GM19043 (cell line): ENCODE measurements around the gene TUBGCP6.
"Not testable (repeated sequence)": the region's sequence is repeated elsewhere in the genome, so short reads cannot be mapped to it uniquely, and the experiment has no call there.

ENCODE experiments used
- ATAC-seq: cut with Tn5 transposase; IDR thresholded peaks from one replicate; pipeline ENCODE4 v1.9.1; 2021; ENCODE audit warnings: low read depth; ENCODE audit not compliant: unreplicated experiment

Gene TUBGCP6

GRCh38 chr22:50213263-50213662 lies 31.6 kb downstream of the TUBGCP6 start:
- ATAC-seq, result no peak

DNA sequence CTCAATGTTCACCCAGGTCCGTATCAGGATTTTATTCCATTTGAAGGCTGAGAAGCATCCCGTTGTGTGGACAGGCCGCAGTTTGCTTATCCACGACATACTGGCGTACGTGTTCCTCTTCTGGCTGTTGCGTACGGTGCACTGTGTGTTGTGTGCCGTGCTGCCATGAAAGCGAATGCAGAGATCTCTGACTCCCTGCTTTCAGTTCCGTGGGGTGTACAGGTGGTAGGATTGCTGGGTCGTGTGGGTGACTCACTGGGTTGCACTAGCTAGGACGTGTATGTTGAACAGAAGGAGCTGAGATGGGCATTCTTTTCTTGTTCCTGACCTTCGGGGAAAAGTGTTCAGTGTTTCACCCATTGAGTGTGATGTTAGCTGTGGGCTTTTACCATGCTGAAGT lies 33.7 kb downstream of the TUBGCP6 start:
- no peak for ATAC-seq

GRCh38 chr22:50210378-50211139 lies 34.3 kb downstream of the TUBGCP6 start:
- no peak for ATAC-seq

DNA sequence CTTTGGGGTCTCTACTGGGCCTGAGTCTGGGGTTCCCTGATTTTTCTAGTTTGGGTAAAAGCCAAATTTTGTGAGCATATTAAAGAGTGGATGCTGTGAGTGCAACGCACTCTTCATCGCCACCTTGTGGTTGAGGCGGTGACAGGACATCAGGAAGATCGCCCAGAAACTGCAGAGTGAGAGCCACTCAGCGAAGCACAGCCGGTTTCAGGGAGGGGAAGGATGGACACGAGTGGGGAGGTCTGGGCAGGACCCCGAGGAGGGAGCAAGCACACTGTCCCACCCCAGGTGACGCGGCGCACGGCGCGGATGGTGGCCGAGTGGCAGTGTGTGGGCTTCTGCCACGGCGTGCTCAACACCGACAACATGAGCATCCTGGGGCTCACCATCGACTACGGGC lies 34.9 kb downstream of the TUBGCP6 start:
- no peak for ATAC-seq

DNA sequence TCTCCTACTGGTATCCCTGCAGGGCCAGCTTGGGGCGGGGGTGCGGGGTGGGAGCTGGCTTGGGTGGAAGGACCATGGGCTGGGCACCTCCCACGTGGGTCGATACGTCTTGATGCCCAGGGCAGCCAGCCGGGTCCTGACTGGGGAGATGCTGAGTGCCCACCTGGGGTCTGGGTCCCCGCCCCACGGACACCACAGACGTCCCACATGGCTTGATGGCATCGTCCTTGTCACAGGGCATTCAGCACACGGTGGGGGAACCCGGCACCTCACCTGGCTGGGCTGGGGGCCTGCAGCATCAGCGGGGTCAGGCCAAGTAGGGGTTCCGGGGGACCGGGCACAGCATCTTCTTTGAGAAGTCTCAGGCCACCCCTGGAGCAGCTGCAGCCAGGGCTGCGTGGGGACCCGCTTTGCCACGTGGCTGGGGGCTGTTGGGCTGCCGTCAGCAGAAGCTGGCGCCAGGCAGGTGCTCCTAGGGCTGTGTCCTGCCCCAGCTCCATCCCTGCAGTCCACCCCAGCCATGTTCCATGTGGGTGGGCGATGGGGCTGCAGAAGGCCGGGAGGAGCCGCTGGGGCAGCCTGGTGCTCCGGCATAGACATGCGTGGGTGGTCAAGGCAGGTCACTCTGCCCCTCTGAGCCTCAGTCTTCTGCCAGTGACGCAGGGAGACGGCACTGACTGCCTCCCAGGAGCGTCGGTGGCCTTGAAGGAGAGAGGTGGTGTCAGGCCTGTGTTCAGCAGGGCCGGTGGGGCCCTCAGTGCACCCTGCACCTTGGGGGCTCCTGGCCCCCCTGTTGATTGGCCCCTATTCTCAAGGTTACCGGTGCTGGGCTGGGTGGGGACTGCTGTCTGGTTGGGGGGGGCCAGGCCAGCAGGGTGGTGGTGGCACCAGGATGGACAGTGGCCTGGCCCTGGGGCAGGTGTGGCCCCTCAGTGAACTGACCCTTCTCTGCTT lies 35.6 kb downstream of the TUBGCP6 start:
- no peak for ATAC-seq

DNA sequence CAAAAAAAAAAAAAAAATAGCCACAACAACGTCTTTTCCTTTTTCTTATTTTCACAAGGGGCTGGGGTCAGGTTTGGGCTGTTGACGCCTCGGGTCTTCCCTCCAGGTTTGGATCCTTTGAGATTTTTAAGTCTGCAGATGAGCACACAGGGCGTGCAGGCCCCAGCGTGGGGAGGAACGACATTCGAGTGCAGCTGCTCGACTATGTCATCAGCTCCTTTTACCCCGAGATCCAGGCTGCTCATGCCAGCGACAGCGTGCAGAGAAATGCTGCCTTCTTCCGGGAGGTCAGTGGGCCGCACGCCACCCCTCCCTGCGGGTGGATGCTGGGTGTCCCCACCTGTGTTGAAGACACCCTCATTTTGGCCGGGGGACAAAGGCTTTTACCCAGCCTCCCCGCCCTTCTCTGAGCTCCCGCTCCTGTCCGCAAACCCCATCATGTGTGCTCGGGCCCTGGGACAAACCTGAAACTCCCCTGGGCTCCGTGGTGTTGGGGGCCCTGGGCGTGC lies 36.3 kb downstream of the TUBGCP6 start:
- no peak for ATAC-seq

- no peak for ATAC-seq
Observed at GRCh38 chr22:50207383-50208140, 37.3 kb downstream of the TUBGCP6 start.

- no peak for ATAC-seq
Observed at GRCh38 chr22:50206599-50206998, 38.2 kb downstream of the TUBGCP6 start.

DNA sequence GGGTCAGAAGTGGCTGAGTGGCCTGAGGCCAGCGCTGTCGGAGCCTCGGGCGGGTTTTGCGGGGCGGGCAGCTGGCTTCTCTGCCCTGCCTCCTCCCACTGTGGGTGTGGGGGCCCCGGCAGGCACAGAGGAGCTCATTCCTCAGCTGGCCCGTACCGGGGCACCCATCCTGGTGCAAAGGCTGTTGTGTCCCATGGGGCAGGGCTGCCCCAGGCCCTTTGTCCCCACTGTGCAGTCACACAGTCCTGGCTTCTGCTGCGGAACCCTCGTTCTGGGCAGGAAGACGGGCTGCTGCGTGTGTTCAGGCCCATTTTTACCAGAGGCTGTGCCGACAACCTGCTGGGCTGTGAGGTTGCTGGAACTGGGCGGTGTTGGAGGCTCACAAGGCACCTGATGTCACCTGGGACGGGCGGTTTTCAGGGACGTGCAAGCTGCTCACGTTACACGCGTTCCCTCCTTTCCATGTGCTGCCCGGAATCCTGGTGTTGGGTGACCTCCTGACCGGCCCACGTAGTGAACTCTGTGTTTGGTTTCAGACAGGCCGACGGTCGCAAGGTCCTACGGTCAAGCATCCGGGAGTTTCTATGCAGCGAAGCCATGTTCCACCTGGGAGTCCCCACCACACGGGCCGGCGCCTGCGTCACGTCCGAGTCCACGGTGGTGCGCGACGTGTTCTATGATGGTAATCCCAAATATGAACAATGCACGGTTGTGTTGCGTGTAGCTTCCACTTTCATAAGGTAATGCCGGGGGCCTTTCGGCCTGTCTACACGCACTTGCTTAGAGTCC lies 38.8 kb downstream of the TUBGCP6 start:
- ATAC-seq, result no peak

DNA sequence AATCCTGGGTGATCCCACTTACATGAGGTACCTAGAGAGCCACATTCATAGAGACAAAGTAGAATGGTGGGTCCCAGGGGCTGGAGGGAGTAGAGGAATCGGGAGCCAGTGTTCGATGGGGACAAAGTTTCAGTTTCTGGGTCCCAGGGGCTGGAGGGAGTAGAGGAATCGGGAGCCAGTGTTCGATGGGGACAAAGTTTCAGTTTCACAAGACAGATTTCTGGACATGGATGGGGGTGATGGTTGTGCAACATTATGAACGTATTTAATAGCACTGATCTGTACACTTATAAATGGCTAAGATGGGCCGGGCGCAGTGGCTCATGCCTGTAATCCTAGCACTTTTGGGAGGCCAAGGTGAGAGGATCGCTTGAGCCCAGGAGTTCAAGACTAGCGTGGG lies 39.8 kb downstream of the TUBGCP6 start:
- ATAC-seq, result not testable (repeated sequence)

- no peak for ATAC-seq
Observed at GRCh38 chr22:50204571-50204970, 40.3 kb downstream of the TUBGCP6 start.

DNA sequence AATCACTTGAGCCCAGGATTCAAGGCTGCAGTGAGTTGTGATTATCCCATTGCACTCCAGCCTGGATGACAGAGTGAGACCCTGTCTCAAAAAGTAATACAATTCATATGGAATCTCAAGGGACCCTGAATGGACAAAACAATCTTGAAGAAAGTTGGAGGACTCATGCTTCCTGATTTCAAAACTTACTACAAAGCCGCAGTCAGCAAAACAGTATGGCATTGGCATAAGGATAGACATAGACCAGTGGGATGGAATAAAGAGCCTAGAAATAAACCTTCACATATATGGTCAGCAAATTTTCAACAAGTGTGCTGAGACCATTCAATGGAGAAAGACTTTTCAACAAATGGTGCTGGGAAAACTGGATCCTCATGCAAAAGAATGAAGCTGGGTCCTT lies 41.5 kb downstream of the TUBGCP6 start:
- ATAC-seq, result no peak

- no peak for ATAC-seq
Observed at GRCh38 chr22:50202130-50202666, 42.6 kb downstream of the TUBGCP6 start.

DNA sequence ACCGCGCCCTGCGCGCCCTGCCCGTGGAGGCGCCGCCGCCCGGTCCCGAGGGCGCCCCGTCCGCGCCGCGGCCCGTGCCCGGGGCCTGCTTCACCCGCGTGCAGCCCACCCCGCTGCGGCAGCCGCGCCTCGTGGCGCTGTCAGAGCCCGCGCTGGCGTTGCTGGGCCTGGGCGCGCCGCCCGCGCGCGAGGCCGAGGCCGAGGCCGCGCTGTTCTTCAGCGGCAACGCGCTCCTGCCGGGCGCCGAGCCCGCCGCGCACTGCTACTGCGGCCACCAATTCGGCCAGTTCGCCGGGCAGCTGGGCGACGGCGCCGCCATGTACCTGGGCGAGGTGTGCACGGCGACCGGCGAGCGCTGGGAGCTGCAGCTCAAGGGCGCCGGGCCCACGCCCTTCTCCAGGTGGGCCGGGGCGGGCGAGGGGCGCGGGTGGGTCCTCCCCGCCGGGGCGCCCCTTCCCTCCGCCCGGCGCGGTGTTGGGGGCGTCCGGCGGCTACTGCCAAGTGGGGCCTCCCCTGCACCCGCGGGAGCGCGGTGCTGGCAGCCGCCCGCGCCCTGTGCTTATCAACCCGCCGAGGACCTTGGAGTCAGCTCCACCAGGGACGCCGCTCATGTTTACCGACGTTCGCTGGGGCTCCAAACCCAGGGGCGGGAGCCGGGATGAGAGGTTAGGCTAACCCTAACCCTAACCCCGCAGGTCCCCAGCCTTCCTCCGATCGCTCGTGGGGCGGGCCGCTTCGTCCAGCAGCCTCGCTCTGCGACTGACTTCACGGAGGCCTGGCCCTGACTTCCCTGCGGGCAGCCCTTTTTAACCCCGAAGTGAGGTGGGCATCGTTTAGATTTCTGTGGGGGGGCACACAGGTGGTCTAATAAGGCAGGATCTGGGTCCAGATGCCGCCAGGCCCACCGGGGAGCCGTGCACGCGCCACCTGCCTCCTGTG lies 43.4 kb downstream of the TUBGCP6 start:
- ATAC-seq, result peak; percentile 19

DNA sequence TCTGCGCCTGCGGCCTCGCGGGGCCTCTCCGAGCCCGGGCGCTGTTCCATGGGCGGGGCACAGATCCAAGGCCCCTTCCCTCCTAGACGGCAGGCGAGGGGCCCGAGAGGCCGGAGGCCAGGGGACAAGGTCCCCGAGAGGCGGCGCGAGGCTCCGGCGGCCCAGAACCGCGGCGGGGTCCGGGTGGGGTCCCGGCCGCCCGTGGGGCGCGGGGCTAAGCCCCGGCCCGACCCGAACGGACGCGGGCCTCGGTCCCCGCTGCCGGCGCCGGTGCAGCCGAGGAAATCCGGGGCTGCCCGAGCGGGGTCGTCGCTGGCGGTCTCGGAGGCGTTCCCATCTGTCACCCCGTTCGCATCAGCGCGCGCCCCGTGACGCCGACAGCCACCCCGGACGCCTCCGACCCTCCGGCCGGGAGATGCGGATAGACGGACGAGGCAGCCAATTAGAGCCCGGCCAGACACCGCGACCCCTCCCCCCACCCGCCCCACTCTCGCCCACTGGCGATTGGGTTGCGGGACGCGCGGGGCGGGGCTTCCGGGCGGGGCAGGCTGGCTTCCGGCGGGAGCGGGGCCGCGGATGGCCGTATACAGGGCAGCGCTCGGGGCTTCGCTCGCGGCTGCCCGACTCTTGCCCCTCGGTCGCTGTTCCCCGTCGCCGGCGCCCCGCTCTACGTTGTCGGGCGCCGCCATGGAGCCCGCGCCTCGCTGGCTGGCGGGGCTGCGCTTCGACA lies 44.2 kb downstream of the TUBGCP6 start, which contains the start of gene SELENOO:
SELENOO (plus strand) TSS at position 551 of the 730 bp plus-strand sequence; CDS start at position 577, 26 bp downstream.
- peak; percentile 61 for ATAC-seq

GRCh38 chr22:50199829-50200460 lies 44.9 kb downstream of the TUBGCP6 start:
- ATAC-seq, result no peak

DNA sequence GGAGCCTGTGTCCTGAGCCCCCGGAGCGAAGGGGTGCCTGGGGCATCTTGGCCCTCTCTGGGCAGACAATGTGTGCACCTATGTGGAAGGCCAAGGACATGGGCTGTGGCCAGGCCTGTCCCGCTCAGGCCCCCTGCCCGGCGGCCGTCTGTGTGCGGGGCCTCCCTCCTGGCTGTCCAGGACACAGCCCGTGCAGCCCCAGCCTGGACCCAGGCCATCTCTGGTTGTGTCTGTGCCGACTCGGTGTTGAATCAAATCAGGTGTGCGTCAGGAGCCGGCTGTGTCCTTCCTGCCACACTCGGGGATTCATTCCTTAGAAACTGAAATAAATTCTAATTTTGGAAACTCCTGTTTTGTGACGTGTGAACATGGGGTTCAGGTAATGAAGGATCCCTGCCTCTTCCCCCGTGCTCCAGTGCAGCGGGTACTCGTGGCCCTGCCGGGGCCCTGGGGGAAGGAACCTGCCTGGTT lies 45.5 kb downstream of the TUBGCP6 start:
- ATAC-seq, result no peak
